SK-N-DZ (cell line): ENCODE data around the gene TAF11L8. TPM values are rescaled to one million over a fixed set of nuclear protein-coding genes. Genes with fewer than 3 reads are reported as not detected.
A peak's percentile ranks its signal among the peaks of the same experiment; 100 is the strongest.
"Not testable (repeated sequence)": the region's sequence is repeated elsewhere in the genome, so short reads cannot be mapped to it uniquely, and the experiment has no call there.

ENCODE experiments used
- DNase-seq: peaks from one replicate; pipeline ENCODE4 v3.0.0-alpha.2; 2015; ENCODE audit warnings: low spot score
- polyA plus RNA-seq, 2 experiments: library from polyadenylated mRNA; depleted of rRNA; stranded (reverse); fragments of >200 nt; gene quantifications; 2 replicates each; pipeline ENCODE4 v1.2.3, GENCODE V29; 2014
- small RNA-seq, 2 experiments: library from RNA; depleted of rRNA; stranded (forward); fragments of <200 nt; gene quantifications; one replicate each; pipeline ENCODE3, GENCODE V24; 2014

Gene TAF11L8
- not detected in 2 replicates for polyA plus RNA-seq (2014; cell fraction: cytosol; rRNA removed)
- polyA plus RNA-seq (2014; cell fraction: nucleus; rRNA removed): not detected in 2 replicates

DNA sequence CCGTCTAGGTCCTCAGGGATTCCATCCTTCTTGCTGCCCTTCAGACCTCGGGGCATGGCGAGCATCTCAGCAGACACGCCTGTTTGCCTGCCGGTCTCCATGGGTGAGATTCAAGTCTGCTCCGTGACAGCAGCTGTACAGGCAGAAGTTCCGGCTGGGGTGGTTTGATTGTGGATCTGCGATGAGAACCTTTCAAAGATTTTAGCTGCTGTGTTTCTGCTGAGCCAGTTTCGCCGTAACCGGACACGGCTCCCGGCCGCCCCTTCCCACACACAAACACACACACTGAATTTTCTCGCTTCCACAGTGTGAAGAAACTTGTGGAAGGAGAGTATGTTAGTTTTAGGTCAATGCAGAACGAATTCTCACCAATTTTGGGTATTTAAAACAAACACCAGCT lies at the start of gene TAF11L8:
Gene TAF11L8 (minus strand): TSS at position 101 of the 400 bp plus-strand sequence.
- not testable (repeated sequence) for DNase-seq

DNA sequence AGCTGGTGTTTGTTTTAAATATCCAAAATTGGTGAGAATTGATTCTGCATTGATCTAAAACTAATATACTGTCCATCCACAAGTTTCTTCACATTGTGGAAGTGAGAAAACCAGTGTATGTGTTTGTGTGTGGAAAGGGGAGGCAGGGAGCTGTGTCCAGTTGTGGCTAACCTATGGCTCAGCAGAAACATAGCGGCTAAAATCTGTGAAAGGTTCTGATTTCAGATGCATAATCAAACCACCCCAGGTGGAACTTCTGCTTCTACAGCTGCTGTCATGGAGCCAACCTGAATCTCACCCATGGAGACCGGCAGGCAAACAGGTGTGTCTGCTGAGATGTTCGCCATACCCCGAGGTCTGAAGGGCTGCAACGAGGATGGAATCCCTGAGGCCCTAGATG lies 43.4 kb upstream of the TAF11L8 start, which contains the start of gene TAF11L14:
Gene TAF11L14 (plus strand): TSS at position 301 of the 400 bp plus-strand sequence.
- DNase-seq: no peak

DNA sequence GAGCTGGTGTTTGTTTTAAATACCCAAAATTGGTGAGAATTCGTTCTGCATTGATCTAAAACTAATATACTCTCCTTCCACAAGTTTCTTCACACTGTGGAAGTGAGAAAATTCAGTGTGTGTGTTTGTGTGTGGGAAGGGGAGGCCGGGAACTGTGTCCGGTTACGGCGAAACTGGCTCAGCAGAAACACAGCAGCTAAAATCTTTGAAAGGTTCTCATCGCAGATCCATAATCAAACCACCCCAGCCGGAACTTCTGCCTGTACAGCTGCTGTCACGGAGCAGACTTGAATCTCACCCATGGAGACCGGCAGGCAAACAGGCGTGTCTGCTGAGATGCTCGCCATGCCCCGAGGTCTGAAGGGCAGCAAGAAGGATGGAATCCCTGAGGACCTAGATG lies 41.0 kb upstream of the TAF11L8 start, which contains the start of gene TAF11L13:
Gene TAF11L13 (plus strand): TSS at position 301 of the 400 bp plus-strand sequence.
- not testable (repeated sequence) for DNase-seq

DNA sequence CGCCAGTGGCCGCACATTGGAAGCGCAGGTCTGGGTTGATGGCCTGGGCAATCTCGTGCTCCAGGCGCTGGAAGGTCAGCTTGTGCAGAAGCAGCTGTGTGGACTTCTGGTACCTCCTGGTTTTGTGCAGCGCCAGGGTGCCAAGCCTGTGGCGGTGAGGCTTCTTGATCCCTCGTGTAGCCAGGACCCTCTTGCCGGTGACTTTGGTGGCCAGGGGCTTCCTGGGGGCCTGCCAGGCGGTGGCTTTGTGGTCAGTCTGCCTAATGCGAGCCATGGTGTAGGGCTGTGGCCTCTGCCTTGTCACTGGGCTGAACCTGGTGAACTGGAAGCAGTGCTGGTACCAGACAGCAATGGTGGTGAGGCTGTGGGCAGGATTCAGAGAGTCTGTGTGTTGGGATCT lies 34.9 kb upstream of the TAF11L8 start:
- DNase-seq: no peak

DNA sequence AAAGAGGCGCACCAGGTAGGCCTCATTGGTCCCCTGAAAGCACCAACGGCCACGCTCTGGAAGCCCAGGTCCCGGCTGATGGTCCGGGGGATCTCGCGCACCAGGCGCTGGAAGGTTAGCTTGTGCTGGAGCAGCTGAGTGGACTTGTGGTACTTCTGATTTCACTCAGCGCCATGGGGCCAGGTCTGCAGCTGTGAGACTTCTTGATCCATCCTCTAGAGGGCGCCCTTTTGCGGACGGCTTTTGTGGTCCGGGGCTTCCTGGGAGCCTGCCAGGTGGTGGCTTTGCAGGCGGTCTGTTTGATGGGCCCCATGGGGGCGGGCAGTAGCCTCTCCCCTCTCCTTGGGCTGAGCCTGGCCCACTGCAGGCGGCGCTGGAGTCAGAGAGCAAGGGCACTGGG lies 29.9 kb upstream of the TAF11L8 start:
- no peak for DNase-seq

DNA sequence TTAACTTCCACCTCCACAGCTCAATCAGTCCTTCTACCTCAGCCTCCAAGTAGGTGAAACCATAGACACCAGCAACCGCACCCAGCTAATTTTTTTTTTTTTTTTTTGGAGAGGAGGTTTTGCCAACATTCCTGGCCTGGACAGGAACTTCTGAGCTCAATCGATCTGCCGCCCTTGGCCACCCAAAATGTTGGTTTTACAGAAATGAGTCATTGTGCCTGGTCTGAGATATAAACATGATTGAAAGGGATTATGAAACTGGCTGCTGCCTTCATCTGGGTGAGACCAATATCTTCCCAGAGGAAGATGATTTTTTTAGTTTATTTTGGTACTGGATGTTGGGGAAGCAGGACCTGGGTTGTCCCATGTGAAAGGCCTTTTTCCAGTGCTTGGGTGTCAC lies 28.6 kb upstream of the TAF11L8 start:
- DNase-seq: no peak

DNA sequence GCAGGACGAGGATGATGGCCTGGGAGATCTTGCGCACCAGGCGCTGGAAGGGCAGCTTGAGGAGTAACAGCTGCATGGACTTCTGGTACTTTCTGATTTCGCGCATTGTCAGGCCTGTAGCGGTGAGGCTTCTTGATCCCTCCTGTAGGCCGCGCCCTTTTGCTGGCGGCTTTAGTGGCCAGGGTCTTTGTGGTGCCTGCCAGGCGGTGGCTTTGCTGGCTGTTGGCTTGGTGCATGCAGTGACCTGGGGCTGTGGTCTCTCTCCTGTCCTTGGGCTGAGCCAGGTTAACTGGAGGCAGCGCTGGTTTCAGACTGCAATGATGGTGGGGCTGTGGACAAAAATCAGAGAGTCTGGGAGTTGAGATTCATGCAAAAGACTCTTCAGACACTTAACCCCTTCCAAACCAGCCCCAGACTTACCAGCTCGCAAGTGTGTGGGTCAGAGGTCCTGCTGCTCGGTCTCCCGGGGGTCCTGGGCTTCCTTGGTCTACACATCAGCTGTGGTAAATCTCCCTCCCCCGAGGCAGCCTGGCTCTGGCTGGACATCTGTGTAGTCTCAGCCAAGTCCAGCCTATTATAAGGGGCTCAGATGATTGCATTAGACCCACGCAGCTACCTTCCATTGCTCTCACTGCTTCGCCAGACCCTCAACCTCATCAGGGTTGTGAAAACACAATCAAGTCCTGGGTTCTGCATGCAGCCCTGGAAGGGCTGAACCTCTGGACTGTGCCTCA lies 24.3 kb upstream of the TAF11L8 start:
- DNase-seq: peak; percentile 75

DNA sequence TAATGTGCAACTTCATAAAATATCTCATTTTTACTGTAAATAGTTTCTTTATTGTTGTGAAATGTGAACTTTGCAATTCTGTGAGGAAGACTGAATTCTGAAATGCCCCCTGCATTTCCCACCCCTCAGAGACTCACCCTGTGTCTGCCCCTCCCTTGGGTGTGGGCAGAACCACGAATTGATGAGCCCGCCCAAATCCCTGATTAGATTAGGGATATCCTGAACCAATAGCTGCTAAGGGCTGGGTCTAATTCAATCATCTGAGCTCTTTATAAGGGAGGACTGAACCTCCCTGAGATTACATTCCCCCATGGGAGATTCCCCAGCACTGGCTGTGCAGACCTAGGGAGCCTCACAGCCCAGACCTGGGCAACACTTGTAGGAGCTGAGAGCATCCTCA lies 19.3 kb upstream of the TAF11L8 start, which contains the start of gene TAF11L12:
Gene TAF11L12 (plus strand): TSS at position 301 of the 400 bp plus-strand sequence.
- DNase-seq: not testable (repeated sequence)

DNA sequence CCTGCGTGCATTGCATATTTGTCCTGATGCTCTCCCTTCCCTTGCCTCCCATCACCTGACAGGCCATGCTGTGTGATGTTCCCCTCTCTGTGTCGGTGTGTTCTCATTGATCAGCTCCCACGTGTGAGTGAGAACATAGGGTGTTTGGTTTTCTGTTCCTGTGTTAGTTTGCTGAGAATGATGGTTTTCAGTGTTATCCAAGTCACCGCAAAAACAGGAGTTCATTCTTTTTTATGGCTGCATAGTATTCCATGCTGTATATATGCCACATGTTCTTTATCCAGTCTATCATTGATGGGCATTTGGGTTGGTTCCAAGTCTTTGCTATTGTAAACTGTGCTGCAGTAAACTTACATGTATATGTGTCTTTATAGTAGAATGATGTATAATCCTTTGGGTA lies 16.7 kb upstream of the TAF11L8 start:
- not testable (repeated sequence) for DNase-seq

DNA sequence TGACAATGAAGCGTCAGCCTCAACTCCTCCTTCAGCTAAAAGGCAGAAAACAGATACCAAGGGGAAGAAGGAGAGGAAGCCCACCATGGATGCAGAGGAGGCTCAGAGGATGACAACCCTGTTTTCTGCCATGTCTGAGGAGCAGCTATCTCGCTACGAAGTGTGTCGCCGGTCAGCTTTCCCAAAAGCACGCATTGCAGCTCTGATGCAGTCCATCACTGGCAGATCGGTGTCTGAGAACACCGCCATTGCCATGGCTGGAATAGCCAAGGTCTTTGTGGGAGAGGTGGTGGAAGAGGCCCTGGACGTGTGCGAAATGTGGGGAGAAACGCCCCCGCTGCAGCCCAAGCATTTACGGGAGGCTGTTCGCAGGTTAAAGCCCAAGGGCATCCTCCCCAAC lies 14.2 kb upstream of the TAF11L8 start:
- no peak for DNase-seq

DNA sequence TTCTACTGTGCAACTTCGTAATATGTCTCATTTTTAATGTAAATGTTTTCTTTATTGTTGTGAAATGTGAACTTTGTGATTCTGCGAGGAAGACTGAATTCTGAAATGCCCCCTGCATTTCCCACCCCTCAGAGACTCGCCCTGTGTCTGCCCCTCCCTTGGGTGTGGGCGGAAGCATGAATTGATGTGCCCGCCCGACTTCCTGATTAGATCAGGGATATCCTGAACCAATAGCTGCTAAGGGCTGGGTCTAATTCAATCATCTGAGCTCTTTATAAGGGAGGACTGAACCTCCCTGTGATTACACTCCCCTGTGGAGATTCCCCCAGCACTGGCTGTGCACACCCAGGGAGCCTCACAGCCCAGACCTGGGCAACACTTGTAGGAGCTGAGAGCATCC lies 13.1 kb upstream of the TAF11L8 start, which contains the start of gene TAF11L11:
Gene TAF11L11 (plus strand): TSS at position 304 of the 400 bp plus-strand sequence.
- DNase-seq: not testable (repeated sequence)

DNA sequence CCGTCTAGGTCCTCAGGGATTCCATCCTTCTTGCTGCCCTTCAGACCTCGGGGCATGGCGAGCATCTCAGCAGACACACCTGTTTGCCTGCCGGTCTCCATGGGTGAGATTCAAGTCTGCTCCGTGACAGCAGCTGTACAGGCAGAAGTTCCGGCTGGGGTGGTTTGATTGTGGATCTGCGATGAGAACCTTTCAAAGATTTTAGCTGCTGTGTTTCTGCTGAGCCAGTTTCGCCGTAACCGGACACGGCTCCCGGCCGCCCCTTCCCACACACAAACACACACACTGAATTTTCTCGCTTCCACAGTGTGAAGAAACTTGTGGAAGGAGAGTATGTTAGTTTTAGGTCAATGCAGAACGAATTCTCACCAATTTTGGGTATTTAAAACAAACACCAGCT lies 7.0 kb upstream of the TAF11L8 start, which contains the start of gene TAF11L10:
Gene TAF11L10 (minus strand): TSS at position 101 of the 400 bp plus-strand sequence.
- not testable (repeated sequence) for DNase-seq

DNA sequence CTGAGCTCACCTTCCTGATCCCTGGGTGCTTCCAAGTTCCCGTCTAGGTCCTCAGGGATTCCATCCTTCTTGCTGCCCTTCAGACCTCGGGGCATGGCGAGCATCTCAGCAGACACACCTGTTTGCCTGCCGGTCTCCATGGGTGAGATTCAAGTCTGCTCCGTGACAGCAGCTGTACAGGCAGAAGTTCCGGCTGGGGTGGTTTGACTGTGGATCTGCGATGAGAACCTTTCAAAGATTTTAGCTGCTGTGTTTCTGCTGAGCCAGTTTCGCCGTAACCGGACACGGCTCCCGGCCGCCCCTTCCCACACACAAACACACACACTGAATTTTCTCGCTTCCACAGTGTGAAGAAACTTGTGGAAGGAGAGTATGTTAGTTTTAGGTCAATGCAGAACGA lies 3.5 kb upstream of the TAF11L8 start, which contains the start of gene TAF11L9:
Gene TAF11L9 (minus strand): TSS at position 140 of the 400 bp plus-strand sequence.
- not testable (repeated sequence) for DNase-seq

DNA sequence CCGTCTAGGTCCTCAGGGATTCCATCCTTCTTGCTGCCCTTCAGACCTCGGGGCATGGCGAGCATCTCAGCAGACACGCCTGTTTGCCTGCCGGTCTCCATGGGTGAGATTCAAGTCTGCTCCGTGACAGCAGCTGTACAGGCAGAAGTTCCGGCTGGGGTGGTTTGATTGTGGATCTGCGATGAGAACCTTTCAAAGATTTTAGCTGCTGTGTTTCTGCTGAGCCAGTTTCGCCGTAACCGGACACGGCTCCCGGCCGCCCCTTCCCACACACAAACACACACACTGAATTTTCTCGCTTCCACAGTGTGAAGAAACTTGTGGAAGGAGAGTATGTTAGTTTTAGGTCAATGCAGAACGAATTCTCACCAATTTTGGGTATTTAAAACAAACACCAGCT lies 5.1 kb downstream of the TAF11L8 start, which contains the start of gene TAF11L7:
Gene TAF11L7 (minus strand): TSS at position 101 of the 400 bp plus-strand sequence.
- DNase-seq: not testable (repeated sequence)

Small RNA genes within 50 kb of the gene (small RNA-seq; reads per million reads assigned to genes)
- gene AC233724.3 (0 reads per million in 2 experiments), gene AC233724.6 (0 reads per million in 2 experiments), gene AC233724.7 (0 reads per million in 2 experiments)
